ENCODE data around the gene WDR86.

WDR86 gene

GRCh38 chr7:151378496-151379192 is 31.2 kb downstream of the WDR86 start:
- FAIRE-seq, result no peak

DNA sequence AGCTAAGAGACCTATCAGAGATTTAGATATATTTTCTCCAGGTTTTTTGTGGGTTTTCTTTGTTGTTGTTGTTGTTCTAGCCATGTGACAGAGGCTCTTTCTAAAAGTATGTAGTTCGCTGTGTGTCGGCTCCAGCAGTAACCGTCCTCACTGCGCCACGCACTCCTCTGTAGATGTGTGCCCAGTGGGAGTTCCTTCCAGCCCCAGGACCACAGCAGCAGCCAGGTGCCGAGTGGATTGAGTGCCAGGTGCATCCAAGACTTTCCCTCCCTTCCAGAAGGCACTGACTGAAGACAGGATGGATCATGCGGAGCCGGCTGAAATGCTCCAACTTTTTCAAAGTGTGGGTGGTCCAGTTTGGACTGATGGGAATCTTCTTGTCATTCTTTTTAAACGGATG is 31.8 kb downstream of the WDR86 start:
- no peak for FAIRE-seq

DNA sequence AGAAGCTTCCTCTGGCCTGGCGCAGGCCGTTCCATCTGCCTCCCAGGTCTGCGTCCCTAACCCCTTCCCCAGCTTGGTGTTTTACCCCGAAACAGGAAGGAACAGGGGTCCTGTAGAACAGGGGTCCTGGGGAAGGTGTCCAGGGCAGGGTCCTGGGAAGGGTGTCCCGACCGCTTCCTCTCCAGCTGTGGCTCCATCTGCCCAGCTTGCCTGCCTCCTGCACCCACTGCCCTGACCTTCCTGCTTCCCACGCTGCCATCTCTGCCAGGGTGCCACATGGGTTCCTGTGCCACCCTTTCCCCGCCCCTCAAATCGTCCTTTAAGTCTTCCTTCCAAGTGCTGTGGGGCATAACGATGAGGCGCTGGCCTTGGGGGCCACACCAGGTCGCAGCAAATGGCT is 32.4 kb downstream of the WDR86 start:
- no peak for FAIRE-seq

GRCh38 chr7:151376218-151376902 is 33.5 kb downstream of the WDR86 start:
- FAIRE-seq, result no peak

GRCh38 chr7:151375530-151376217 is 34.2 kb downstream of the WDR86 start:
- FAIRE-seq, result no peak

DNA sequence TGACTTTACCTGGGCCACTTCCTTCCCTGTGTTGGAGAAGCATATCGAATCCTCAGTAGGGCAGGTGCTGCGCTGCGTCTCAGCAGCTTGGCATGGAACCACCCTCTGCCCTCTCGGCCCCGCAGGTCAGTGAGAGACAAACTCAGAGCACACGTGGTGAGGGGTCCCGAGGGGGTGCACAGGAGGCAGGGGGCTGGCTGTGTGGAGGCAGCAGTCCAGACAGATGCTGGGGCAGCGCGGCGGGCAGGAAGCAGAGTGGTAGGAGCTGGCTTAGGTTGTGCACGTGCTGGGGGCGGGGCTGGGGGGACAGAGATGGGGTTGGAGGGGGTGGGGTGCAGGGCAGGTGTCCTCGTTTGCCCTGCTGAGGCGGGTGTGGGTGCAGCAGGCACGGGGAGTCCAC is 35.1 kb downstream of the WDR86 start:
- FAIRE-seq, result no peak

DNA sequence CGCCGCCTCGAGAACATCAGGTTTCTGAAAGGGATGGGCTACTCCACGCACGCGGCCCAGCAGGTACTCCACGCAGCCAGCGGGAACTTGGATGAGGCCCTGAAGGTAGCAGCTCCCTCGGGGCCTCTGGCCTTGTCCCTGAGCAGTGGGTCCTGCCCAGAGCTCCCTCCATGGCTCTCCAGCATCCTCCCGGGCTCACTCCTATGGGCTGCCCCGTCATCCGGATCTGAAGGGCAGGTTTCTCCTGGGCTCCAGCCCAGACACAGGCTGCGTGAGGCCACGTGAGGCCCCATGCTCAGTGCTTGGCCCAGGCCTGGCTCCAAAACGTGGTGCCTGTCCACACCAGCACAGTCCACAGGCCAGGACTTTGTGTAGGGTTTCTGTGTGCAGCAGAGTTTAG is 35.7 kb downstream of the WDR86 start:
- no peak for FAIRE-seq

DNA sequence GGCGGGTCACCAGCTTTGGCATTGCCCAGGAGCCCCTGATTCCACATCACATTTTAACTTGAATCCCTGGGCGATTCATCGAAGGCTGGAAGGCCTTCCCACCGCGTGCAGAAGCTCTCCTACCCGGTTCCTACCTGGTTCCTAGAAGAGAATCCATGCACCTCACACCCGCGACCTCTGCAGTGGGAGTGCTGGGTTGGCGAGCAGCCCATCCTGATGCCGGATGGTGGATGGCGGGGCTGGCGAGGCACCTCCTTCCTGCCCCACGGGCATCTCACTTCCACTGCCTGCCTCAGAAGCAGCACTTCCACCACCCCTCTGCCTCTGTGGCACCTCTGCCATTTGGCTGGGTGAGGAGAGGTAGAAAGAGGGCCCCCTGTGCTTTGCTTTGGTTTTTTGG is 36.2 kb downstream of the WDR86 start:
- no peak for FAIRE-seq

DNA sequence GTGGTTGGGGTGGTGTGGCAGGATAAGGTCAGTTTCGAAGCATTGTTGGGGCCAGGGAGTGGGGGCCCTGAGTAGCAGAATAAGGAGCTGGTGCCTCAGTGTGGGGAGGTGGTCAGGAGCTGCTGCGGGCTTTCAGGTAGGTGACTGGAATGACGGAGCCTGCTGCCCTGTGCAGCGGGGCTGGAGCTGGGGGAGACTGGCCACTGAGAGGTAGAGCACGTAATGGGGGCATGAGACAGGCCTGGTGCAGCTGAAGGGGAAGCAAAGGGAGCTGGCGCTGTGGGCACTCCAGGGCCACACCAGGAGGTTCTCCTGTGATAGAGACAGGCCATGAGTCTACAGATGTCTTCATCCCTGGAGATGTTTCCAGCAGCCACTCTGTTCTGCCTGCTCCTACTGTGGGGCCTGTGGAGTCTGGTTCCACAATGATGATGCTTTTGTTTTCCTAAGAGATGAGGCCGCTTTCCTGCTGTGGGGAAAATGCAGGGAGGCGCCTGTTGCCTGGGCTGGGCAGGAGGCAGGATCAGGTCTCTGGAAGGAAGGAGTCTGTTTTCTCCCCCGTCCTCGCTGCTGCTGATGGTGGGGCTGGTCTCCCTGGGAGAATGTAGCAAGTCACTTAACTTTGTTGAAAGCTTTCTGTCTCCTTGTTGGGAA is 37.1 kb downstream of the WDR86 start:
- FAIRE-seq, result no peak

- FAIRE-seq, result no peak
These were observed 38.6 kb downstream of the WDR86 start for GRCh38 chr7:151371266-151371665.

- no peak for FAIRE-seq
These were observed 41.7 kb downstream of the WDR86 start for GRCh38 chr7:151368136-151368571.

GRCh38 chr7:151367284-151367683 is 42.6 kb downstream of the WDR86 start:
- no peak for FAIRE-seq

DNA sequence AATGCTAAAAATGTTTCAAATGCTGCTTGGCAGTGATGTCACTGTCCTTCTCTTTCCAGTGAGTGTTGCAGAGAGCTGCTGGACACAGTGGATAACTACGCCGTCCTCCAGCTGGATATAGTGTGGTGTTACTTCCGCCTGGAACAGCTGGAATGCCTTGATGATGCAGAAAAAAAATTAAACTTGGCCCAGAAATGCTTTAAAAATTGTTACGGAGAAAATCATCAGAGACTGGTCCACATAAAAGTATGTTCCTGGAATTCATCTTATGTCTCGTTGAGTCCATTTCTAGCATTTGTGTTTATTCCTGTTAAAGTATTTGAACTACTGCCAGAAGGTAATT is 43.0 kb downstream of the WDR86 start:
- FAIRE-seq, result no peak

GRCh38 chr7:151366166-151366879 is 43.5 kb downstream of the WDR86 start:
- no peak for FAIRE-seq

DNA sequence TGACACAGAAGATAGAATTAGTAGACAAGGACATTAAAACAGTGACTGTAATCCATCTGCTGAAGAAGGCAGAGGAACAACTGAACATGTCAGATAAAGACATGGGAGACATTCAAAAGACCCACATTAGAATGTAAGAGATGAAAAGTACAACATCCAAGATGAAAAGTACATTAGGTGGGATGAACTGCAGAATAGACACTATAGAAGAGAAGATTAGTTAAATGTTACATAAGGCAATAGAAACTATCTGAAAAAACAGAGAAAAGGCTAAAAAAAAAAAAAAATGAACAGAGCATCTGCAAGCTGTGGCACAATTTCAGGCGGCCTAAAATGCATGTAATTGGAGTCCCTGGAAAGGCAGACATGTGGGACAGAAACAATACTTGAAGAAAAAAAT is 46.7 kb downstream of the WDR86 start:
- no peak for FAIRE-seq

GRCh38 chr7:151361193-151361959 is 48.5 kb downstream of the WDR86 start:
- FAIRE-seq, result no peak

GRCh38 chr7:151352512-151352911 is 57.3 kb downstream of the WDR86 start:
- no peak for FAIRE-seq

GRCh38 chr7:151351967-151352366 is 57.9 kb downstream of the WDR86 start:
- FAIRE-seq, result no peak

- no peak for FAIRE-seq
These were observed 58.8 kb downstream of the WDR86 start for GRCh38 chr7:151351027-151351426.

- no peak for FAIRE-seq
These were observed 60.4 kb downstream of the WDR86 start for GRCh38 chr7:151349507-151349853.

- FAIRE-seq, result no peak
These were observed 60.9 kb downstream of the WDR86 start for GRCh38 chr7:151348970-151349369.

GRCh38 chr7:151347200-151347599 is 62.6 kb downstream of the WDR86 start:
- no peak for FAIRE-seq

DNA sequence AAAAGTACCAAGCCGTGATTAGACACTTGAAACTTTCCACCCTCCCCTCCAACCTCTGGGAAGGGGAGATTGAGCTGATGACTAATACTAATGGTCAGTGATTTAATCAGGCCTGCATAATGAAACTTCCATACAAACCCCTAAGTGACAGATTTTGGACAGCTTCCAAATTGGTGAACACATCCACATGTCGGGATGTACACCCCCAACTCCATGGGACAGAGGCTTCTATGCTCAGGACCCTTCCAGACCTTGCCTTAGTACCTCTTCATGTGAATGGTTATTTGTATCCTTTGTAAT is 63.4 kb downstream of the WDR86 start:
- no peak for FAIRE-seq
